AG10803 (cell line): ENCODE measurements around the gene CDON.

ENCODE experiments used
- DNase-seq: peaks from one replicate; pipeline ENCODE4 v3.0.0; 2010; ENCODE audit warnings: low read depth
- H3K4me3 ChIP-seq: 2 replicates; pipeline ENCODE4 v1.5.1; 2011; ENCODE audit warnings: mild to moderate bottlenecking, low read length, control low read depth
- CTCF ChIP-seq: conservative IDR thresholded peaks from 2 replicates; pipeline ENCODE4 v1.5.1; 2011; ENCODE audit warnings: mild to moderate bottlenecking, low read length, control low read depth, inconsistent platforms

The CDON gene

GRCh38 chr11:125956391-125957134 is 106.1 kb downstream of the CDON start:
- no peak for TF ChIP-seq CTCF
- DNase-seq, result no peak
- no peak overlapping the region for H3K4me3 ChIP-seq

GRCh38 chr11:125955856-125956255 is 106.8 kb downstream of the CDON start:
- DNase-seq, result no peak
- no peak overlapping the region for H3K4me3 ChIP-seq
- no peak for TF ChIP-seq CTCF

- DNase-seq, result no peak
- no peak for TF ChIP-seq CTCF
- H3K4me3 ChIP-seq, result no peak overlapping the region
Observed at GRCh38 chr11:125954945-125955640, 107.6 kb downstream of the CDON start.

GRCh38 chr11:125954123-125954944 is 108.3 kb downstream of the CDON start:
- DNase-seq, result no peak
- no peak overlapping the region for H3K4me3 ChIP-seq
- TF ChIP-seq CTCF, result no peak

GRCh38 chr11:125953401-125953935 is 109.2 kb downstream of the CDON start:
- no peak for TF ChIP-seq CTCF
- H3K4me3 ChIP-seq, result no peak overlapping the region
- no peak for DNase-seq

- TF ChIP-seq CTCF, result no peak
- no peak overlapping the region for H3K4me3 ChIP-seq
- DNase-seq, result no peak
Observed at GRCh38 chr11:125952973-125953372, 109.7 kb downstream of the CDON start.
